PFSK-1 (cell line): ENCODE results near the gene DCC.

ENCODE experiments used
- POLR2AphosphoS5 ChIP-seq: IDR thresholded peaks from 2 replicates; pipeline ENCODE4 v1.6.1; 2012; ENCODE audit warnings: low read depth, mild to moderate bottlenecking, control low read depth, low read length, moderate library complexity
- SIN3A ChIP-seq: IDR thresholded peaks from 2 replicates; pipeline ENCODE4 v1.6.1; 2012; ENCODE audit warnings: mild to moderate bottlenecking, low read length, moderate library complexity, borderline replicate concordance; ENCODE audit not compliant: insufficient read depth
- TAF1 ChIP-seq: IDR thresholded peaks from 2 replicates; pipeline ENCODE4 v1.6.1; 2012; ENCODE audit warnings: low read length, control low read depth, borderline replicate concordance; ENCODE audit not compliant: insufficient read depth
- TF ChIP-seq, protein P1 (sequence below), 2 experiments: IDR thresholded peaks; 2 replicates each; pipeline versions ENCODE4 v1.6.1 to v1.8.0; 2011 to 2012; ENCODE audit warnings: low read depth in 2 of 2, low read length in 2 of 2, control low read depth in 1 of 2, inconsistent platforms in 1 of 2, mild to moderate bottlenecking in 1 of 2, moderate library complexity in 1 of 2; ENCODE audit not compliant: insufficient read depth in 1 of 2

GRCh38 chr18:52636536-52636935, 296.5 kb downstream of the DCC start:
- no peak for TF ChIP-seq TAF1
- TF ChIP-seq, protein P1, sequence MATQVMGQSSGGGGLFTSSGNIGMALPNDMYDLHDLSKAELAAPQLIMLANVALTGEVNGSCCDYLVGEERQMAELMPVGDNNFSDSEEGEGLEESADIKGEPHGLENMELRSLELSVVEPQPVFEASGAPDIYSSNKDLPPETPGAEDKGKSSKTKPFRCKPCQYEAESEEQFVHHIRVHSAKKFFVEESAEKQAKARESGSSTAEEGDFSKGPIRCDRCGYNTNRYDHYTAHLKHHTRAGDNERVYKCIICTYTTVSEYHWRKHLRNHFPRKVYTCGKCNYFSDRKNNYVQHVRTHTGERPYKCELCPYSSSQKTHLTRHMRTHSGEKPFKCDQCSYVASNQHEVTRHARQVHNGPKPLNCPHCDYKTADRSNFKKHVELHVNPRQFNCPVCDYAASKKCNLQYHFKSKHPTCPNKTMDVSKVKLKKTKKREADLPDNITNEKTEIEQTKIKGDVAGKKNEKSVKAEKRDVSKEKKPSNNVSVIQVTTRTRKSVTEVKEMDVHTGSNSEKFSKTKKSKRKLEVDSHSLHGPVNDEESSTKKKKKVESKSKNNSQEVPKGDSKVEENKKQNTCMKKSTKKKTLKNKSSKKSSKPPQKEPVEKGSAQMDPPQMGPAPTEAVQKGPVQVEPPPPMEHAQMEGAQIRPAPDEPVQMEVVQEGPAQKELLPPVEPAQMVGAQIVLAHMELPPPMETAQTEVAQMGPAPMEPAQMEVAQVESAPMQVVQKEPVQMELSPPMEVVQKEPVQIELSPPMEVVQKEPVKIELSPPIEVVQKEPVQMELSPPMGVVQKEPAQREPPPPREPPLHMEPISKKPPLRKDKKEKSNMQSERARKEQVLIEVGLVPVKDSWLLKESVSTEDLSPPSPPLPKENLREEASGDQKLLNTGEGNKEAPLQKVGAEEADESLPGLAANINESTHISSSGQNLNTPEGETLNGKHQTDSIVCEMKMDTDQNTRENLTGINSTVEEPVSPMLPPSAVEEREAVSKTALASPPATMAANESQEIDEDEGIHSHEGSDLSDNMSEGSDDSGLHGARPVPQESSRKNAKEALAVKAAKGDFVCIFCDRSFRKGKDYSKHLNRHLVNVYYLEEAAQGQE (IDR thresholded peaks at IDR 0.05; ENCODE audit: insufficient read depth in 1 of 2, low read depth in 2 of 2, low read length in 2 of 2), result no peak
- no peak for TF ChIP-seq SIN3A
- no peak for TF ChIP-seq POLR2AphosphoS5
